Peyer's patch (tissue), 4 donors: Measurements from ENCODE around the gene CD302. TPM values are rescaled to one million over a fixed set of nuclear protein-coding genes. Genes with fewer than 3 reads are reported as not detected.

Source experiments
- DNase-seq, 3 donors: peaks; one replicate each; pipeline ENCODE4 v3.0.0-alpha.2; 2017 to 2019
- H3K27ac ChIP-seq, 4 donors: fragments of 200-600 bp; sonication (generic); one replicate each; pipeline ENCODE4 v1.5.1; 2016 to 2019
- H3K27me3 ChIP-seq, 2 donors: fragments of 200-600 bp; sonication (generic); one replicate each; pipeline ENCODE4 v1.5.1; 2019
- H3K36me3 ChIP-seq, 3 donors: fragments of 200-600 bp; sonication (generic); one replicate each; pipeline ENCODE4 v1.5.1; 2016 to 2019
- H3K4me1 ChIP-seq, 4 donors: fragments of 200-600 bp; sonication (generic); one replicate each; pipeline ENCODE4 v1.5.1; 2016 to 2019
- H3K4me3 ChIP-seq, 4 donors: fragments of 200-600 bp; sonication (generic); 1 replicate in 3 of 4; 2 replicates in 1 of 4; pipeline ENCODE4 v1.5.1; 2016 to 2019; ENCODE audit warnings: mild to moderate bottlenecking in 1 of 4
- H3K9me3 ChIP-seq, 4 donors: fragments of 200-600 bp; sonication (generic); one replicate each; pipeline ENCODE4 v1.5.1; 2016 to 2019; ENCODE audit warnings: mild to moderate bottlenecking in 1 of 4
- POLR2A ChIP-seq, 2 donors: fragments of 450-650 bp; IDR thresholded peaks; one replicate each; pipeline ENCODE4 v1.5.1; 2017; ENCODE audit warnings: antibody characterized with exemption in 2 of 2, mild to moderate bottlenecking in 2 of 2, moderate library complexity in 2 of 2
- total RNA-seq, 4 donors: library from RNA; depleted of rRNA; stranded (reverse); fragments of >200 nt; gene quantifications; one replicate each; pipeline ENCODE4 v1.1.0, GENCODE V29; 2016
- TF ChIP-seq, protein P1 (sequence below), 6 experiments: fragments of 450-650 bp in 4 of 6; fragments of 200-600 bp in 2 of 6; sonication (generic) in 1 of 6; IDR thresholded peaks; one replicate each; pipeline ENCODE4 v1.5.1; 2017 to 2019; ENCODE audit warnings: antibody characterized with exemption in 6 of 6, mild to moderate bottlenecking in 3 of 6, moderate library complexity in 1 of 6

Gene CD302
- total RNA-seq, 4 donors from 2014 or later: 17.9 to 38.0 (median 30.1) TPM

DNA sequence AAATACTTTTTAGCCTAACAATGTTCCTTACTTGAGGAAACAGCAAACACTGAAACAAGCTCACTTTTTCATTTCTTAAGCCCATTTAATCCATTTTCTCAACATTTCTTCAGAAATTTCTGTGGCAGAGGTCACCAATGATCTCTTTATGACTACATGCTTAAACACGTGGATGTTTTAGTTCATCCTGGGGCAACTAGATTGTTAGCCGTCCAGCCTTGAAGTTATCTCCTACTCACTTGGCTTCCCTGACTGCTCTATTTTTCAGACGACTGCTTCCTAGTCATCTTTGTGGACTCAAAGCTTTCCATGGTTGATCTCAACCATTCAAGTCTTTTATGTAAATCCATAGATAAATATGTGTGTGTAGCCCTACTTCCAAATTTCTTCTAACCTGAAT lies 24.1 kb downstream of the CD302 start:
- DNase-seq: no peak
- no peak for TF ChIP-seq POLR2A (IDR thresholded peaks at IDR 0.05)
- Histone ChIP-seq H3K36me3 (peaks cover 0 to 15% (median 0%) of the 10 kb centered on the region in 3 donors), H3K9me3 (no peaks in the 10 kb centered on the region), H3K4me1 (no peaks in the 10 kb centered on the region), H3K27ac (no peak overlapping the region), H3K27me3 (no peaks in the 10 kb centered on the region), H3K4me3 (no peak overlapping the region)

DNA sequence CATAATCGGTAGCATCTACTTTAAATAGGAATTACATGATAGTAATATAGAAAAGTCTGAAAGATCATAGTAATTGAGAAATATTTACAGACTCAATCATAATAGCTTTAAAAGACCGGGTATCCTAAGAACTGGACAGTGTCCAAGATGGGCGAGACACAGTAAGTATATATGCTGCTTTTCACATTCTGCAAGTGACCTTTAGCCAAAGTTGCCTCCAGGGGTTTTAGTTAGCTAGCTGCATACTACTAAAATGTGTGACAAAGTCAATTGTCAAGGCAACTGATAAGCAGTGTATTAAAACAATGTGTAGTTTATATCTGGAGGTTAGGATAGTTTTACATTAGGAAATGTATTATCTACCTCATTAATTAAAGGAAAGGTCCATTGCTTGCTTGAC lies 24.6 kb downstream of the CD302 start:
- Histone ChIP-seq H3K27me3 (no peaks in the 10 kb centered on the region), H3K9me3 (no peaks in the 10 kb centered on the region), H3K4me1 (no peaks in the 10 kb centered on the region), H3K36me3 (peaks cover 0 to 15% (median 0%) of the 10 kb centered on the region in 3 donors), H3K4me3 (no peak overlapping the region), H3K27ac (no peak overlapping the region)
- no peak for DNase-seq
- TF ChIP-seq, protein P1, sequence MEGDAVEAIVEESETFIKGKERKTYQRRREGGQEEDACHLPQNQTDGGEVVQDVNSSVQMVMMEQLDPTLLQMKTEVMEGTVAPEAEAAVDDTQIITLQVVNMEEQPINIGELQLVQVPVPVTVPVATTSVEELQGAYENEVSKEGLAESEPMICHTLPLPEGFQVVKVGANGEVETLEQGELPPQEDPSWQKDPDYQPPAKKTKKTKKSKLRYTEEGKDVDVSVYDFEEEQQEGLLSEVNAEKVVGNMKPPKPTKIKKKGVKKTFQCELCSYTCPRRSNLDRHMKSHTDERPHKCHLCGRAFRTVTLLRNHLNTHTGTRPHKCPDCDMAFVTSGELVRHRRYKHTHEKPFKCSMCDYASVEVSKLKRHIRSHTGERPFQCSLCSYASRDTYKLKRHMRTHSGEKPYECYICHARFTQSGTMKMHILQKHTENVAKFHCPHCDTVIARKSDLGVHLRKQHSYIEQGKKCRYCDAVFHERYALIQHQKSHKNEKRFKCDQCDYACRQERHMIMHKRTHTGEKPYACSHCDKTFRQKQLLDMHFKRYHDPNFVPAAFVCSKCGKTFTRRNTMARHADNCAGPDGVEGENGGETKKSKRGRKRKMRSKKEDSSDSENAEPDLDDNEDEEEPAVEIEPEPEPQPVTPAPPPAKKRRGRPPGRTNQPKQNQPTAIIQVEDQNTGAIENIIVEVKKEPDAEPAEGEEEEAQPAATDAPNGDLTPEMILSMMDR (IDR thresholded peaks at IDR 0.05): no peak
- TF ChIP-seq POLR2A (IDR thresholded peaks at IDR 0.05): no peak

DNA sequence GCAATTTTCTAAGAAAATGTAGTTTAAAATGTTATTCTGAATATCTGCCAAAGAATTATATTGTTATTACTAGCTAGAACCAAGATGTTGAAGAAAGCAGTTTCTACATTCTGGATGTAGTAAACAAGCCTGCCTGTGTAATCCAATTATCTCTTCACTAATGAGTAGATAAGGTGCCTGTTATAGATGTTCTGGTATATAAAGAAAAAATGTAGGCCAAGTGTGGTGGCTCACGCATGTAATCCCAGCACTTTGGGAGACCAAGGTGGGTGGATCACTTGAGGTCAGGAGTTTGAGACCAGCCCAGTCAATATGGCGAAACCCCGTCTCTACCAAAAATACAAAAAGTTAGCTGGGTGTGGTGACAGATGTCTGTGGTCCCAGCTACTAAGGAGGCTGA lies 28.9 kb downstream of the CD302 start:
- Histone ChIP-seq H3K27ac (no peak overlapping the region), H3K27me3 (no peaks in the 10 kb centered on the region), H3K36me3 (peaks cover 0 to 31% (median 0%) of the 10 kb centered on the region in 3 donors), H3K9me3 (no peaks in the 10 kb centered on the region), H3K4me1 (no peaks in the 10 kb centered on the region), H3K4me3 (no peak overlapping the region)
- no peak for TF ChIP-seq POLR2A (IDR thresholded peaks at IDR 0.05)
- TF ChIP-seq, protein P1 (IDR thresholded peaks at IDR 0.05): no peak
- DNase-seq: no peak

DNA sequence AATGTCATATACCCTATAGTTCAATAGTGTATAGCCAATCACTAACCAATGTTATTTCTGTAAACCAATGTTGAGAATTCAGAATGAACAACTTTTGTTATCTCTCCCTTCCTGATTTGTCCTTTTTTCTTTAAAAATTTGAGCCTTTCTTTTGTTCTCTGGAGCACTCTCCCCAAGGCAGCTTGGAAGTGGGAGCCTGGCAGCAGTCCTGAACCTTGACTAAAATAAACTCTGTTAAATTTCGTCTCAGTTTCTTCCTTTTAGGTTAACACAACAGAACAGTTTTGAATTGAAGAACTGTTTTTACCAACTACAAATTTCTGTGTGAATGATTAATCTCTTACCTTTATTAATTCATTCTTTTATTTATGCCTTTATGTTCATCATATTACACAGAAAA lies 35.9 kb downstream of the CD302 start:
- TF ChIP-seq POLR2A (IDR thresholded peaks at IDR 0.05): no peak
- TF ChIP-seq, protein P1 (IDR thresholded peaks at IDR 0.05): no peak
- DNase-seq: no peak
- Histone ChIP-seq H3K27me3 (no peaks in the 10 kb centered on the region), H3K9me3 (no peaks in the 10 kb centered on the region), H3K4me1 (no peaks in the 10 kb centered on the region), H3K36me3 (peaks cover 0 to 67% (median 0%) of the 10 kb centered on the region in 3 donors), H3K27ac (no peak overlapping the region), H3K4me3 (no peak overlapping the region)

DNA sequence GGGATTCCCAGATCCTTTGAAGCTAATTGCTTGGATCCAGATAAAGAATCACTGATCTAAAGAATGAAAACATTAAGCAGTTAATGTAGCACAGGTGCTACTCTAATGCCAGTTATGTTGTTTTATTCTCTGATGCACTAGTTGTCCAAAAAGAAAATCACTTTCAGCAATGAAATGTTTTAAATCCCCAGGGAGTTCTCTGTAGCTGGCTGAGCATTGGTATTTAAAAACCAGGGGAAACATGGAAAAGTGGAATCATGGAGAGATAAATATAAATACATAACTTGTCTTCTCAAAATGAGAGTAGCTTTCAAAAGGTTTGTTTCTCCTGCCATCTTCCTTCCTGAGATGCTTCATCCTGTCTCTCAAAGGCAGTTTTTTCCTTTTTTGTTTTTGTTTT lies 37.7 kb downstream of the CD302 start:
- no peaks in the 10 kb centered on the region for H3K9me3 ChIP-seq
- no peak overlapping the region for H3K27ac ChIP-seq
- no peak for TF ChIP-seq POLR2A (IDR thresholded peaks at IDR 0.05)
- TF ChIP-seq, protein P1 (IDR thresholded peaks at IDR 0.05): no peak
- no peak for DNase-seq
- H3K36me3 ChIP-seq: peaks cover 0 to 72% (median 0%) of the 10 kb centered on the region in 3 donors
- no peaks in the 10 kb centered on the region for H3K4me1 ChIP-seq
- no peaks in the 10 kb centered on the region for H3K27me3 ChIP-seq
- no peak overlapping the region for H3K4me3 ChIP-seq

DNA sequence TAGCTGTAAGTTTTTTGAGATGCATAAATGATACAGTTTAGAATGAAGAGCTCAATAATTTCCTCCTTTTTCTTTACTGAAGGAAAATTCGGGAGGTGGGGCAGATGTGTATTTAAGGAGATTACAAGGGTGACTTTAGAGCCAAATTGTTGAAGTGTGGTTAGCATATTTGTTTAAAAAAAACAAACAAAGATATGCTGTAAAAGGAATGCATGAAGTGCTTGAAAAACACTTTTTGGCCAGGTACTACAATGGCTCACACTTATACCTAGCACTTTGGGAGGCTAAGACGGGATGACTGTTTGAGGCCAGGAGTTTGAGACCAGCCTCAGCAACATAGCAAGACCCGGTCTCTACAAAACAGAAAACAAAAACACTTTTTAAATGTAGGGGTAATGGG lies 38.4 kb downstream of the CD302 start:
- Histone ChIP-seq H3K4me3 (no peak overlapping the region), H3K27me3 (no peaks in the 10 kb centered on the region), H3K9me3 (no peaks in the 10 kb centered on the region), H3K36me3 (peaks cover 0 to 80% (median 0%) of the 10 kb centered on the region in 3 donors), H3K27ac (no peak overlapping the region), H3K4me1 (no peaks in the 10 kb centered on the region)
- no peak for DNase-seq
- no peak for TF ChIP-seq POLR2A (IDR thresholded peaks at IDR 0.05)
- TF ChIP-seq, protein P1 (IDR thresholded peaks at IDR 0.05): no peak
